GM12878 (cell line): ENCODE measurements around the gene GGA2. TPM values are rescaled to one million over a fixed set of nuclear protein-coding genes. Genes with fewer than 3 reads are reported as not detected.
A peak's percentile ranks its signal among the peaks of the same experiment; 100 is the strongest.

ENCODE experiments used
- CBX5 ChIP-seq: sonication (generic); IDR thresholded peaks from 2 replicates; pipeline ENCODE4 v1.6.1; 2016; ENCODE audit warnings: low read depth, moderate library complexity, mild to moderate bottlenecking, inconsistent platforms
- CHD1 ChIP-seq: IDR thresholded peaks from 2 replicates; pipeline ENCODE4 v1.6.1; 2012; ENCODE audit warnings: low read depth, low read length, improper control_type of control experiment
- CREB1 ChIP-seq: IDR thresholded peaks from 2 replicates; pipeline ENCODE4 v1.6.1; 2012; ENCODE audit warnings: low read depth, mild to moderate bottlenecking, inconsistent platforms
- E4F1 ChIP-seq: fragments of 450-650 bp; IDR thresholded peaks from 2 replicates; pipeline ENCODE4 v1.6.1; 2018; ENCODE audit warnings: borderline replicate concordance, mild to moderate bottlenecking; ENCODE audit not compliant: partially characterized antibody
- ETV6 ChIP-seq, 2 experiments: fragments of 450-650 bp in 1 of 2; IDR thresholded peaks in 1 of 2; conservative IDR thresholded peaks in 1 of 2; 2 replicates each; pipeline ENCODE4 v1.6.1; 2014; ENCODE audit warnings: antibody characterized with exemption in 1 of 2, borderline replicate concordance in 1 of 2, low read depth in 1 of 2, mild to moderate bottlenecking in 1 of 2, moderate library complexity in 1 of 2
- JUNB ChIP-seq: IDR thresholded peaks from 2 replicates; pipeline ENCODE4 v1.6.1; 2016; ENCODE audit warnings: antibody characterized with exemption, mild to moderate bottlenecking
- MLLT1 ChIP-seq: fragments of 450-650 bp; IDR thresholded peaks from 2 replicates; pipeline ENCODE4 v1.6.1; 2016; ENCODE audit warnings: mild to moderate bottlenecking
- MTA3 ChIP-seq: IDR thresholded peaks from 2 replicates; pipeline ENCODE4 v1.6.1; 2012; ENCODE audit warnings: low read length, inconsistent platforms, borderline replicate concordance
- RAD51 ChIP-seq: fragments of 450-650 bp; IDR thresholded peaks from 2 replicates; pipeline ENCODE4 v1.6.1; 2016; ENCODE audit warnings: moderate library complexity, mild to moderate bottlenecking, inconsistent platforms
- RELB ChIP-seq: fragments of 450-650 bp; IDR thresholded peaks from 2 replicates; pipeline ENCODE4 v1.6.1; 2017; ENCODE audit warnings: low read depth, mild to moderate bottlenecking, moderate library complexity
- SREBF2 ChIP-seq: IDR thresholded peaks from 2 replicates; pipeline ENCODE4 v1.6.1; 2012; ENCODE audit warnings: mild to moderate bottlenecking, low read length
- TBL1XR1 ChIP-seq: IDR thresholded peaks from 2 replicates; pipeline ENCODE4 v1.6.1; 2012; ENCODE audit warnings: low read depth, low read length, improper control_type of control experiment
- TCF3 ChIP-seq: IDR thresholded peaks from 2 replicates; pipeline ENCODE4 v1.6.1; 2012; ENCODE audit warnings: low read depth, mild to moderate bottlenecking, low read length, borderline replicate concordance; ENCODE audit not compliant: insufficient read depth
- ZBTB33 ChIP-seq: fragments of 450-650 bp; IDR thresholded peaks from 2 replicates; pipeline ENCODE4 v1.6.1; 2017; ENCODE audit warnings: mild to moderate bottlenecking
- ZNF384 ChIP-seq: IDR thresholded peaks from 2 replicates; pipeline ENCODE4 v1.6.1; 2012; ENCODE audit warnings: low read depth, mild to moderate bottlenecking, low read length, improper control_type of control experiment, borderline replicate concordance
- ZNF687 ChIP-seq: fragments of 450-650 bp; IDR thresholded peaks from 2 replicates; pipeline ENCODE4 v1.6.1; 2017; ENCODE audit warnings: mild to moderate bottlenecking, moderate library complexity
- polyA plus RNA-seq, 11 experiments: library from polyadenylated mRNA; depleted of rRNA in 4 of 11; unstranded in 6 of 11; stranded (reverse) in 5 of 11; fragments of >200 nt; fragmentation: Nextera tagmentation in 4 of 11; fragmentation: Illumina TruSeq in 1 of 11; extraction: Ambion mirVana in 4 of 11; extraction: Trizol in 1 of 11; gene quantifications; 1 replicate in 1 of 11; 2 replicates in 10 of 11; pipeline versions ENCODE4 v1.2.1 to v1.2.3, GENCODE V29; 2011 to 2016; ENCODE audit warnings: inconsistent platforms in 2 of 11, missing spikeins in 2 of 11, low read depth in 1 of 11
- total RNA-seq, 4 experiments: library from RNA; depleted of rRNA in 3 of 4; stranded (reverse); fragments of >200 nt in 3 of 4; fragmentation: Illumina TruSeq in 1 of 4; extraction: Trizol in 1 of 4; gene quantifications; 2 replicates each; pipeline versions ENCODE4 v1.2.1 to v1.2.3, GENCODE V29; 2013 to 2021

The GGA2 gene
- total and polyA plus RNA-seq, 10 of the 15 experiments (the other 5 are each of a cell fraction or from before 2014, with no cell fraction given), result 14.1 to 153 (median 86.6) TPM

- TF ChIP-seq E4F1 (peak; percentile 40), JUNB (no peak), CBX5 (no peak), MLLT1 (no peak), RELB (peak; percentile 59), ZNF384 (no peak), TCF3 (no peak), SREBF2 (no peak), MTA3 (no peak), ETV6 (conservative IDR thresholded peaks at IDR 0.05 in 1 of 2, IDR thresholded peaks at IDR 0.05 in 1 of 2; ENCODE audit: borderline replicate concordance in 1 of 2, low read depth in 1 of 2) (no peak), RAD51 (no peak), ZBTB33 (no peak), ZNF687 (no peak; the same call in 1 of the 2 replicates), CHD1 (no peak), TBL1XR1 (no peak), CREB1 (0 out of 2 replicates have a peak, but pooled peaks have one; percentile 3)
Measured at GRCh38 chr16:23452572-23453337, 57.5 kb downstream of the GGA2 start, which contains the start of gene COG7 (continued).
